PFSK-1 (cell line): ENCODE data around the gene ULBP1.

Source experiments
- FOXP2 ChIP-seq: optimal IDR thresholded peaks from 2 replicates; pipeline ENCODE3; 2011; ENCODE audit warnings: borderline replicate concordance, control low read depth, inconsistent platforms; ENCODE audit not compliant: insufficient read depth; ENCODE audit errors: extremely low read length, extremely low read depth
- POLR2AphosphoS5 ChIP-seq: IDR thresholded peaks from 2 replicates; pipeline ENCODE4 v1.6.1; 2012; ENCODE audit warnings: low read depth, mild to moderate bottlenecking, control low read depth, low read length, moderate library complexity
- SIN3A ChIP-seq: IDR thresholded peaks from 2 replicates; pipeline ENCODE4 v1.6.1; 2012; ENCODE audit warnings: mild to moderate bottlenecking, low read length, moderate library complexity, borderline replicate concordance; ENCODE audit not compliant: insufficient read depth
- TAF1 ChIP-seq: IDR thresholded peaks from 2 replicates; pipeline ENCODE4 v1.6.1; 2012; ENCODE audit warnings: low read length, control low read depth, borderline replicate concordance; ENCODE audit not compliant: insufficient read depth
- TF ChIP-seq, protein P1 (sequence below), 2 experiments: IDR thresholded peaks; 2 replicates each; pipeline versions ENCODE4 v1.6.1 to v1.8.0; 2011 to 2012; ENCODE audit warnings: low read depth in 2 of 2, low read length in 2 of 2, control low read depth in 1 of 2, inconsistent platforms in 1 of 2, mild to moderate bottlenecking in 1 of 2, moderate library complexity in 1 of 2; ENCODE audit not compliant: insufficient read depth in 1 of 2

Gene ULBP1

DNA sequence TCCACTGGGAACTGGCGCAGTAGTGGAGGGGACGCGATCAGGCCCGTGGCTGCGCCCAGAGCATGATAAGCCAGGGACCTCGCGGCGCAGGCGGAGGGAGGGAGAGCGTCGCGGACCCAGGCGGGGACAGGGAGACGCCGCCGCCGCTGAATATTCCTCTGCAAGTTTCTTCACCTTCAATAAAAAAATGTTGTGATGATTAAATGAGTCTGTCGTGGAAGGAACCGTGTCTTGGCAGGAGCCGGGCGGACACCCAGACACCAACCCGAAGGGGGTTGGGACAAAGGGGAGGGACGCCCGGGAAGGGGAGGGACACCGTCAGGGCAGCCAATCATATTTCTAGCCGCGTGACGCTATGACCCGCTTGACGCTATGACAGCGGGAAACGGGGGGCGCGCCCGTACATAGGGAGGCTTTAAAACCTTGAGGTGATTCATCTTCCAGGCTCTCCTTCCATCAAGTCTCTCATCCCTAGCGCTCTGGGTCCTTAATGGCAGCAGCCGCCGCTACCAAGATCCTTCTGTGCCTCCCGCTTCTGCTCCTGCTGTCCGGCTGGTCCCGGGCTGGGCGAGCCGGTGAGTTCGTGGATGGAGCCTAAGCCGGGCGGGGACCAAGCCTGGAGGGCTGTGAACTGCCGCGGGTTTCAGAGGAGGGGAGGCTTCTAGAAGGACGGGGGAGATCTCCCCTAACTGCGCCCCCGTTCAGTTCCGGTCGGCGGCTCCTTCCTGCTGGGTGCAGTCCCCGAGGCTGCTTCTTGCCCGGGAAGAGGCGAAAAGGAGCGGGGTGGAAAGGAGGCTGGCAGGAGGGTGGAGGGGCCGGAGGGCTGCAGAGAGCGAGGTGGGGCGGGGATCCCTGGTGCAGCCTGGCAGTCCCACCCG, 21.9 kb upstream of the ULBP1 start, which contains the start of gene ULBP2:
ULBP2 (plus strand) TSS at position 432 of the 878 bp plus-strand sequence; CDS start at position 491, 59 bp downstream.
- peak; percentile 18 for TF ChIP-seq FOXP2
- TF ChIP-seq TAF1, result no peak

DNA sequence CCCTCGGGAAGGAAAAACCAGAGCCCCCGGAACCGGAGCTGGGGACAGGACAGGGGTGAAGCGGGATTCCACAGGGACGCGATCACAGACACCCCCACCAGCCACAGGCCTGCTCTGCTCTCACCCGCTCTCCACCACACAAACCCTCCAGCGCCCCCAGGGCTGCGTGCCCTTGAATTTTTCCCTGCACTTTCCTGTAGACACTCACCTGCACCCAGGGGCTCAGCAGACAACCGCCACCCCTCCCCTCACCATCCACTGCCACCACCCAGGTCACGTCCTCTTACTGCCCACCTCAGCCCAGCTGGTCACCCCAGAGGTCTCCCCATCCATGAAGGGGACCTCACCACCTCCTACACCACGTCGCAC, 21.3 kb upstream of the ULBP1 start:
- TF ChIP-seq POLR2AphosphoS5 (no peak), FOXP2 (no peak), SIN3A (no peak), TAF1 (no peak)
- TF ChIP-seq, protein P1, sequence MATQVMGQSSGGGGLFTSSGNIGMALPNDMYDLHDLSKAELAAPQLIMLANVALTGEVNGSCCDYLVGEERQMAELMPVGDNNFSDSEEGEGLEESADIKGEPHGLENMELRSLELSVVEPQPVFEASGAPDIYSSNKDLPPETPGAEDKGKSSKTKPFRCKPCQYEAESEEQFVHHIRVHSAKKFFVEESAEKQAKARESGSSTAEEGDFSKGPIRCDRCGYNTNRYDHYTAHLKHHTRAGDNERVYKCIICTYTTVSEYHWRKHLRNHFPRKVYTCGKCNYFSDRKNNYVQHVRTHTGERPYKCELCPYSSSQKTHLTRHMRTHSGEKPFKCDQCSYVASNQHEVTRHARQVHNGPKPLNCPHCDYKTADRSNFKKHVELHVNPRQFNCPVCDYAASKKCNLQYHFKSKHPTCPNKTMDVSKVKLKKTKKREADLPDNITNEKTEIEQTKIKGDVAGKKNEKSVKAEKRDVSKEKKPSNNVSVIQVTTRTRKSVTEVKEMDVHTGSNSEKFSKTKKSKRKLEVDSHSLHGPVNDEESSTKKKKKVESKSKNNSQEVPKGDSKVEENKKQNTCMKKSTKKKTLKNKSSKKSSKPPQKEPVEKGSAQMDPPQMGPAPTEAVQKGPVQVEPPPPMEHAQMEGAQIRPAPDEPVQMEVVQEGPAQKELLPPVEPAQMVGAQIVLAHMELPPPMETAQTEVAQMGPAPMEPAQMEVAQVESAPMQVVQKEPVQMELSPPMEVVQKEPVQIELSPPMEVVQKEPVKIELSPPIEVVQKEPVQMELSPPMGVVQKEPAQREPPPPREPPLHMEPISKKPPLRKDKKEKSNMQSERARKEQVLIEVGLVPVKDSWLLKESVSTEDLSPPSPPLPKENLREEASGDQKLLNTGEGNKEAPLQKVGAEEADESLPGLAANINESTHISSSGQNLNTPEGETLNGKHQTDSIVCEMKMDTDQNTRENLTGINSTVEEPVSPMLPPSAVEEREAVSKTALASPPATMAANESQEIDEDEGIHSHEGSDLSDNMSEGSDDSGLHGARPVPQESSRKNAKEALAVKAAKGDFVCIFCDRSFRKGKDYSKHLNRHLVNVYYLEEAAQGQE (IDR thresholded peaks at IDR 0.05; ENCODE audit: insufficient read depth in 1 of 2, low read depth in 2 of 2, low read length in 2 of 2), result no peak

GRCh38 chr6:149948011-149948410, 15.7 kb upstream of the ULBP1 start:
- no peak for TF ChIP-seq POLR2AphosphoS5

GRCh38 chr6:149948616-149949015, 15.1 kb upstream of the ULBP1 start:
- no peak for TF ChIP-seq POLR2AphosphoS5
- TF ChIP-seq, protein P1 (IDR thresholded peaks at IDR 0.05; ENCODE audit: insufficient read depth in 1 of 2, low read depth in 2 of 2, low read length in 2 of 2), result no peak
- no peak for TF ChIP-seq TAF1
- no peak for TF ChIP-seq FOXP2
- TF ChIP-seq SIN3A, result no peak

DNA sequence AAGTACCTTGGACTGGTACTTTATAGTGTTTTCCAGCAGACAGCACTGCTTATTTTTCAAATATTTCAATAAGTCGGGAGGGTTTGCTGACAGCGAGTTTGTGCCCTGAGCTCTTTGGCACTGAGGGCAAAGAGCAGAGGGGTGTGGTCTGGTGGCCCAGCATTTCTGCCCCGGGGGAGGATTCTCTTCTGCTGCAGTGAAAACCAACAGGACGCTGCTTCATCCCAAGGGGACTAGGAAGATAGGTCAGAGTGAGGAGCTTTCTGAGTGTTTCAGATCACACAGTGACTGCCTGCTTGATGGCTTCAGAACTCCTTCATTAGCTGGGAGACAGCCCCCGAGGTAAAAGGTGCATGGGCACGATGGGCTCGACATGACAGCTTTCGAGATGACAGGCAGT, 13.3 kb upstream of the ULBP1 start:
- no peak for TF ChIP-seq POLR2AphosphoS5
- TF ChIP-seq, protein P1 (IDR thresholded peaks at IDR 0.05; ENCODE audit: insufficient read depth in 1 of 2, low read depth in 2 of 2, low read length in 2 of 2), result no peak
- TF ChIP-seq TAF1, result no peak
- TF ChIP-seq FOXP2, result no peak
- TF ChIP-seq SIN3A, result no peak

DNA sequence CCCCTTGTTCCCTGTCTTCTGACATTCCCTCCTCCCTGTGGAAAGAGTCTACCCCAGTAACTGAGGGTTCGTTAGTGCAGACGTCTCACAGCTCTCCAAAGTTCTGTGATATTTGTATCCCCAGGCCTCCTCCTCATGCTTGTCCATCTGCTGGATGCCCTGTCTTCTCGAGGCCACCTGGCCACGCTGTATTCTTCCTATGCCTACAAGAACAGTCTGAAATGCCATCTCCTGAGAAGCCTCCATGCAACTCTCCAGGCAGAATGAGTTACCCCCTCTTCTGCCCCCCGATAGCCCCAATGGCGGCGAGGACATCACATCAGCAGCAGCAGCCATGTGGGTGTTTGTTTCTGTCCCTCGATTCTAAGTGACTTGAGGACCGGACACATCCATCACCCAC, 12.6 kb upstream of the ULBP1 start:
- TF ChIP-seq POLR2AphosphoS5 (no peak), FOXP2 (no peak), TAF1 (no peak), SIN3A (no peak)
- TF ChIP-seq, protein P1 (IDR thresholded peaks at IDR 0.05; ENCODE audit: insufficient read depth in 1 of 2, low read depth in 2 of 2, low read length in 2 of 2), result no peak
